Renal pelvis (tissue), 4 donors: ENCODE results near the gene NTMT1. TPM values are rescaled to one million over a fixed set of nuclear protein-coding genes. Genes with fewer than 3 reads are reported as not detected.
A peak's percentile ranks its signal among the peaks of the same experiment; 100 is the strongest.
"Not testable (repeated sequence)": the region's sequence is repeated elsewhere in the genome, so short reads cannot be mapped to it uniquely, and the experiment has no call there.

ENCODE experiments used
- DNase-seq: peaks from one replicate; pipeline ENCODE4 v3.0.0-alpha.2; 2013
- polyA plus RNA-seq, 3 donors: library from polyadenylated mRNA; unstranded; fragments of 120-200 nt; gene quantifications; one replicate each; pipeline ENCODE4 v1.2.1, GENCODE V29; 2013; ENCODE audit not compliant: insufficient read length in 3 of 3

Gene NTMT1
- polyA plus RNA-seq, 3 donors = 33.1 to 39.3 (median 36.0) TPM

- DNase-seq = no peak
These were observed 7.2 kb downstream of the NTMT1 start for GRCh38 chr9:129633207-129633606.

GRCh38 chr9:129633848-129634247 is 7.9 kb downstream of the NTMT1 start:
- DNase-seq = no peak

- DNase-seq = no peak
These were observed 9.4 kb downstream of the NTMT1 start for GRCh38 chr9:129635099-129636065.

- DNase-seq = not testable (repeated sequence)
These were observed 10.4 kb downstream of the NTMT1 start for GRCh38 chr9:129636343-129636742.

- no peak for DNase-seq
These were observed 11.1 kb downstream of the NTMT1 start for GRCh38 chr9:129637102-129637501.

- no peak for DNase-seq
These were observed 11.9 kb downstream of the NTMT1 start for GRCh38 chr9:129637673-129638439.

GRCh38 chr9:129639034-129639630 is 13.2 kb downstream of the NTMT1 start:
- no peak for DNase-seq

GRCh38 chr9:129639756-129640085 is 13.8 kb downstream of the NTMT1 start:
- DNase-seq = no peak

GRCh38 chr9:129640086-129640870 is 14.3 kb downstream of the NTMT1 start:
- DNase-seq = no peak

GRCh38 chr9:129640871-129641749 is 15.1 kb downstream of the NTMT1 start:
- no peak for DNase-seq

- peak; percentile 97 for DNase-seq
These were observed 16.0 kb downstream of the NTMT1 start, which contains the start of gene ASB6 for GRCh38 chr9:129641750-129642585. TSS of gene ASB6 (minus strand) at chr9:129642151. CDS start at chr9:129641999, 152 bp downstream.

- DNase-seq = no peak
These were observed 17.7 kb downstream of the NTMT1 start for GRCh38 chr9:129643706-129644105.

GRCh38 chr9:129644365-129644764 is 18.4 kb downstream of the NTMT1 start:
- no peak for DNase-seq

GRCh38 chr9:129644902-129645301 is 18.9 kb downstream of the NTMT1 start:
- DNase-seq = no peak

- DNase-seq = no peak
These were observed 20.3 kb downstream of the NTMT1 start for GRCh38 chr9:129646252-129646651.

- DNase-seq = no peak
These were observed 20.7 kb downstream of the NTMT1 start for GRCh38 chr9:129646654-129647053.

- no peak for DNase-seq
These were observed 21.7 kb downstream of the NTMT1 start for GRCh38 chr9:129647635-129648034.

- no peak for DNase-seq
These were observed 22.3 kb downstream of the NTMT1 start for GRCh38 chr9:129648092-129648763.

- no peak for DNase-seq
These were observed 22.8 kb downstream of the NTMT1 start for GRCh38 chr9:129648764-129649115.
